ENCODE measurements around the gene ERG28.
"Not testable (repeated sequence)": the region's sequence is repeated elsewhere in the genome, so short reads cannot be mapped to it uniquely, and the experiment has no call there.

Gene ERG28

GRCh38 chr14:75660630-75661498 is at the start of gene ERG28, which contains the start of gene TTLL5:
TSS of gene ERG28 (minus strand) at chr14:75660876. CDS start at chr14:75657502, 3,374 bp downstream.
TSS of gene TTLL5 (plus strand) at chr14:75661246. CDS start at chr14:75663150, 1,904 bp downstream.
- peak; percentile 93 to 94 for DNase-seq (ENCODE audit: low read depth in 1 of 2, low spot score in 1 of 2)

GRCh38 chr14:75709207-75709812 is 48.6 kb upstream of the ERG28 start:
- DNase-seq (ENCODE audit: low read depth in 1 of 2, low spot score in 1 of 2) = peak; percentile 14 to 19

- no peak for DNase-seq (ENCODE audit: low read depth in 1 of 2, low spot score in 1 of 2)
Measured at GRCh38 chr14:75705014-75705413, 44.3 kb upstream of the ERG28 start.

GRCh38 chr14:75703467-75703866 is 42.8 kb upstream of the ERG28 start:
- no peak for DNase-seq (ENCODE audit: low read depth in 1 of 2, low spot score in 1 of 2)

GRCh38 chr14:75702616-75703261 is 42.1 kb upstream of the ERG28 start:
- no peak for DNase-seq (ENCODE audit: low read depth in 1 of 2, low spot score in 1 of 2)

- no peak for DNase-seq (ENCODE audit: low read depth in 1 of 2, low spot score in 1 of 2)
Measured at GRCh38 chr14:75702122-75702521, 41.4 kb upstream of the ERG28 start.

DNA sequence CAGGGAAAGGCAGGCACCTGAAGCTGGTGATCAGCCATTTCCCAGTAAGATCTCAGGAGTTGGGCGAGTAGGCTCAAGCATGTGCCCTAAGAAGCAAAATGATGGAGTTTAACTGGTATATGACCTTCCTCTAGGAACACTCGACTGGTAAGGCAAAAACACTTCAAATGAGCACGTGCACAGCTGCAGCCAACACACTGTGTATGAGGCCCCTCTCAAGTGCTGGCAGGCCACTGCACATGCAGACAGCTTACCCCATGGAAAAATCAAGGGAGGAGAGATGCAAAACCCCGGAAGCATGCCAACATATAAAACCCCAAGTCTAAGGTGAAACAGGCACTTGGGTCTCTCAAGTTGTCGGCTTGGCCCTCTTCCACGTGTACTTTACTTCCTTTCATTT is 39.6 kb upstream of the ERG28 start:
- no peak for DNase-seq (ENCODE audit: low read depth in 1 of 2, low spot score in 1 of 2)

DNA sequence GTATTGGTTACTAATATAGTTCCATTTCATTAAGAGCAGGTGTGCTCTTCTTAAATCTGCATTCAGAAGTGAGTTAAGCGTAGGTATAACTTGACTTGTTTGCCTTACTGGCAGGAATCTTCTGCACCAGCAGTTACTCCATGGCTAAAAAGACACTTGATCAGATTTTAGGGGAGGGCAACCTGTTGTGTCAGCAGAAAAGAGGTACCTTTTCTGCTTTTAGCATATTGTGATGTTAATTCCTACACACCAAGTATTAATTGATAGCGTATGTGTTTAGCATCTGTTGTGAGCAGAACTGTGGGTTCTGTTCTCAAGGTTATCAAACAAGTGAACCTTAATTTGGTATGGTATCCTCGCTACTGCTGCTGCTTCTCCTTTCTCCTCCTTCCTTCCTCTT is 38.7 kb upstream of the ERG28 start:
- DNase-seq (ENCODE audit: low read depth in 1 of 2, low spot score in 1 of 2) = no peak

GRCh38 chr14:75697918-75698317 is 37.2 kb upstream of the ERG28 start:
- no peak for DNase-seq (ENCODE audit: low read depth in 1 of 2, low spot score in 1 of 2)

GRCh38 chr14:75697386-75697785 is 36.7 kb upstream of the ERG28 start:
- no peak for DNase-seq (ENCODE audit: low read depth in 1 of 2, low spot score in 1 of 2)

DNA sequence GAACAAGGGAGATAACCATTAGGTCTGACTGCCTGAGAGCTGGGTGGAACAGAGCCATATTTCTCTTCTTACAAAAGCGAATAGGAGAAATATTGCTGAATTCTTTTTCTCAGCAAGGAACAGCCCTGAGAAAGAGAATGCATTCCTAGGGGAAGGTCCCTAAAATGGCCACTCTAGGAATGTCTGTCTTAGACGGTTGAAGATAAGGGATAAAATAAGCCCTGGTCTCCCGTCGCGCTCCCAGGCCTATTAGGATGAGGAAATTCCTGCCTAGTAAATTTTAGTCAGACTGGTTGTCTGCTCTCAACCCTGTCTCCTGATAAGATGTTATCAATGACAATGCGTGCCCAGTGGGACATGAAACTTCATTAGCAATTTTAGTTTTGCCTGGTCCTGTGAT is 34.3 kb upstream of the ERG28 start:
- not testable (repeated sequence) for DNase-seq (ENCODE audit: low read depth in 1 of 2, low spot score in 1 of 2)

DNA sequence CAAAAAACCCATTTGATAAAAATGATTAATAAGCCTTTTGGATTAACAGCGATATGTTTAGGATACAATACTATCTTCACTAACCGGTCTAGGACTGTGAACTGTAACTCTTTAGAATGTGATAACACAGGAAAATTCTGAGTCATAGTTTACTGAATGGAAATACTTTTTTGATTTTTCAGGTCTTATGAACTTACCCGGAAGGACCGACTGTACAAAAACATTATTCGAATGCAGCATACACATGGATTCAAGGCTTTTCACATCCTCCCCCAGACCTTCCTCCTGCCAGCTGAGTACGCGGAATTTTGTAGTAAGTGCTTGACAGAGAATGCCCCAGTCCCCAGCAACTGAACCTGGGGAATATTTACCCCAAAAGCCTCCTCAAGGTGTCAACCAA is 29.3 kb upstream of the ERG28 start:
- no peak for DNase-seq (ENCODE audit: low read depth in 1 of 2, low spot score in 1 of 2)

GRCh38 chr14:75689012-75689411 is 28.3 kb upstream of the ERG28 start:
- DNase-seq (ENCODE audit: low read depth in 1 of 2, low spot score in 1 of 2) = no peak

- no peak for DNase-seq (ENCODE audit: low read depth in 1 of 2, low spot score in 1 of 2)
Measured at GRCh38 chr14:75685910-75686309, 25.2 kb upstream of the ERG28 start.

DNA sequence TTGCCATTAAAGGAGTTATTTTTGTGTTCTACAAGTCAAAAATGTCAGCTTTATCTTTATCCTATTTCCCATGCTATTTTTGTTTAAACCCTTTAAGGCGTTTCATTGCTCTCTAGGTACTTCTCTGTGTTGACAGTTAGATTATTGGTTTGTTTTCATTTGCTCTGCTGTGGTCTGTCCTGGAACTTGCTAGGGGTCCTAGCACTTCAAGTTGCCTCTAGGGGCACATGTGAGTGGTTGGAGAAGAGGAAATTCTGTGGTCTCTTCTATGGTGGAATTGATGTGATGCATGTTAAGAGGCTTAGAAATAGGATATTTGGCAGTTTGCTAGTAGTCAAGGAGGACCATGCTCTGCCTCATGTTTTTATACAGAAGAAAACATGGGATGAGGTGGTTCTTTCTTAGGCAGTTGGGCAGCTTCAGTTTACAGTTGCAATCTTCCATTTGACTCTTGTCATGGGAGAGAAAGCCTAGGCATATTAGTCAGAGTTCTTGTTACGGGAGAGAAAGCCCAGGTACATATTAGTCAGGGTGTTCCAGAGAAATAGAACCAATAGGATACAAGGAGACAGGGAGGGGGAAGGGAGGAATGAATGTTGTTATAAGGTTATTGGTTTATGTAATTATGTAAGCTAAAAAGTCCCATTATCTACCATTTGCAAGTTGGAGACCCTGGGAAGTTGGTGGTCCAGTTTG is 14.7 kb upstream of the ERG28 start:
- DNase-seq (ENCODE audit: low read depth in 1 of 2, low spot score in 1 of 2) = no peak

DNA sequence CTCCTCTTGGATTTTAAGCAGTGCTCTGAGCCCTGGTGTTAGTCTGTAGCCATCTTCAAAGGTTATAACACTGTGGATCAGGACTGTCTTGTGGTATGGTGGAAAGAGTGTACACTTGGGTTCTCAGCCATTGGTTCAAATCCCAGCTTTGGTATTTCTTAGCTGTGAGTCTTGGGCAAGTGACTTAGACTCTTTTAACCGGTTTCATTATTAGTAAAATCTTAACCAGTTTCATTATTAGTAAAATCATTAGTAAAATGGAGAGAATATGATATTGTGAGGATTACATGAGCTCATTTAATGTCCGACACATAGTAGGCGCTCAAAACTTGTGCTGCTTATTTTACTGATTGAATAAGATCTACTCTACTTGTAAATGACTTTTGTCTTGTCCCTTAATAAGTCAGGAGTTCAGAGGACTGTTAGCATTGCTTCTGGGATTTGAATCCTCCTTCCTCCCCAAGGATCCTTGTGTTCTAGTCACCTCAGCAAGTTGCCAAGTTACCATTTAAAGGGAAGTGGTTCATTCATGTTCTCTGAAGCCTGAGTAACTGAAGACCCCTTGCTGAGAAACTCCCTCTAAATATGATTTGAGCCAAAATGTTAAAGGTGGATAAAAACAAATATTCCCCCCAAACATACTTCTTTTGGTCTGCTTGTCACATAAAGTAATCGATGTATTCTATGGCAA is 12.8 kb upstream of the ERG28 start:
- no peak for DNase-seq (ENCODE audit: low read depth in 1 of 2, low spot score in 1 of 2)

- DNase-seq (ENCODE audit: low read depth in 1 of 2, low spot score in 1 of 2) = no peak
Measured at GRCh38 chr14:75672605-75673192, 12.0 kb upstream of the ERG28 start.

DNA sequence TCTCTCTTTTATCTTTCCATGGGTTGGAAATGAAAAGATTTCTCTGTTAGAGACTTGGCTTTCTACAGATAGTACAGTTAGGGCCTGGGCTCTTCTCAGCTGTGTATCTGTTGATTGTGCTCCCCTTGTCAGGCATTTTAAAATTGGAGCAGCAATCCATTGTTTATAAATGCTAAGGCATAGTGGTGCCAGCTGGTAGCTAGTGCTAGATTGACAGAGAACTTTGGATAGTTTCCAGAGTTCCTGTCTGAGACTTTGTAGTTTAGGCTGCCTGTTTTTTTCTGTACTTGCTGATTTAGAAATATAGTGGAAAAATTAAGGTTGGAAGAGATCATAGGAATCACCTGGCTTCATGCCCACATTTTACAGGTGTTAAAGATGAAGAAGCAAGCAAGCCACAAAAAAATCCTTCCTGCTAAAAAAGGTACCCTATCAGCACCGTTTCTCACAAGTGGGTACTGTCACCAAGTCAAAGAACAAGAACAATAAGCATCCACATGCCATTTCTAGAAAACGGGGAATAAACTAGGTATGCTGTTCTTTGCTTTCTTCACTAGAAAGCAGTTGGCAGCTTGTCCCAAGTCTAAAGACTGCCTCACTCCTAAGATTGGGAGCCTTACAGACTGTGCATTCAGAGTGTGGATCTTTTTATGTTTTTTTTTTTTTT is 6.6 kb upstream of the ERG28 start:
- no peak for DNase-seq (ENCODE audit: low read depth in 1 of 2, low spot score in 1 of 2)

DNA sequence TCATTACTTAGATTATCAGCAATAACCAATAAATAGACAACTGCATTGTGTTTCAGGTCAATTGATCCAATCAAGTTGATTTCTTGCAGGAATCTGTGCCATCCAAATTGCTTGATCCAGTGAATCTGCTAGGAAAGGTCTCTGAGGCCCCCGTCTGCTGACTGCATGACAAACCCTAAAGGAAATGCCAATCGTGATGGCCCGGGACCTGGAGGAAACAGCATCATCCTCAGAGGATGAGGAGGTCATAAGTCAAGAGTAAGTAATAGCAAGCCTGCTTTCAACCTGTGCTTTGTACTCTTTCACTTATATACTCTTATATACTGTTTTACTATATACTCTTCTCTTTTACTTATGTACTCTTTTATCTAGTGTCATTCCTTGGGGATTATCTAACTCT is 2.3 kb upstream of the ERG28 start:
- DNase-seq (ENCODE audit: low read depth in 1 of 2, low spot score in 1 of 2) = no peak

- DNase-seq (ENCODE audit: low read depth in 1 of 2, low spot score in 1 of 2) = no peak
Measured at GRCh38 chr14:75661499-75661814, 781 bp upstream of the ERG28 start.
